Colonic mucosa (tissue), 4 donors: ENCODE measurements around the gene KRT85. TPM values are rescaled to one million over a fixed set of nuclear protein-coding genes. Genes with fewer than 3 reads are reported as not detected.

ENCODE experiments used
- DNase-seq: peaks from one replicate; pipeline ENCODE4 v3.0.0-alpha.2; 2020
- H3K27ac ChIP-seq: fragments of 200-600 bp; one replicate; pipeline ENCODE4 v1.8.0; 2021
- H3K27me3 ChIP-seq: fragments of 200-600 bp; one replicate; pipeline ENCODE4 v1.8.0; 2021
- H3K36me3 ChIP-seq: fragments of 200-600 bp; one replicate; pipeline ENCODE4 v1.8.0; 2021
- H3K4me1 ChIP-seq: fragments of 200-600 bp; one replicate; pipeline ENCODE4 v1.8.0; 2021; ENCODE audit warnings: mild to moderate bottlenecking
- H3K4me3 ChIP-seq: fragments of 200-600 bp; one replicate; pipeline ENCODE4 v1.8.0; 2021
- H3K9ac ChIP-seq, 2 donors: one replicate each; pipeline ENCODE4 v1.7.0; 2013; ENCODE audit warnings: control low read depth in 2 of 2, low read depth in 2 of 2, low read length in 2 of 2
- H3K9me3 ChIP-seq: fragments of 200-600 bp; one replicate; pipeline ENCODE4 v1.8.0; 2021
- intact Hi-C: fragments of 100-400 bp; cut with DNase I; formaldehyde crosslinking; loops from one replicate; pipeline ENCODE4 v1.14.1; 2022
- total RNA-seq, 2 donors: library from RNA; stranded (reverse); fragmentation: NEBNext Ultra II Directional in 1 of 2; extraction: Animal tissue kit (Norgen Biotek cat#: 25700) in 1 of 2; gene quantifications; one replicate each; pipeline ENCODE4 v1.2.1, GENCODE V29; 2021
- TF ChIP-seq, protein P1 (sequence below): fragments of 200-600 bp; IDR thresholded peaks from one replicate; pipeline ENCODE4 v1.8.0; 2022; ENCODE audit warnings: antibody characterized with exemption, mild to moderate bottlenecking
- donor health status: healthy.
- donor health status: DM: no; HTN: no; CAD: no.
- donor health status: DM: no; HTN: no; CAD: no.

Gene KRT85
- not detected for total RNA-seq

DNA sequence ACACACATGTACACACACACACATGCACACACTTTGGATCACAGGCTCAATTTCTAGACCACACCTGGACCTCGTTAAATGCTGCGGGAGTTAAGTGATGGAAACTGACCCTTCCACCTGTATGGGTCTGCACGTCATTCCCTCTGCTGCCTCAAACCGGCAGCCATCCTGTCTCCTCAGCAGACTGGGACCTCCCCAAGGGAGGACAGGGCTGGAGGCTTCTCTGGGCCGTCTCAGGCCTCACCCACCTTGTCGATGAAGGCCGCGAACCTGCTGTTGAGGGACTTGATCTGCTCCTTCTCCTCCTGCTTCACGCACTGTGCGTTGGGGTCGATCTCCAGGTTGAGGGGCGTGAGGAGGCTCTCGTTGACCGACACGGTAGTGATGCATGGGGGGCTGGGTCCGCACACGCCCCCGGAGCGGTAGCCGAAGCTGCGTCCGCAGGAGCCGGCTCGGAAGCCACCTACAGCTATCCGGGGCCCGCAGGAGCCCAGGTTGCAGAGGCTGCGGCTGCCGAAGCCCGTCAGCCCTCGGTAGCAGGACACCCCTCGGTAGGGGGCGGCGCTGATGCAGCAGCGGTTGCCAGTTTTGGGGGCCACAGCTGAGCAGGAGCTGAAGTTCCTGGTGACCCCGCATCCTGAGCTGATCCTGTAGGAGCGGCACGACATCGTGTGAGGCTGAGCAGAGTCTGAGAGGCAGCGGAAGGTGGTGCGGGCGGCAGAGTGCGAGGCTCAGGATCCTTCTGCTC lies at the start of gene KRT85:
Gene KRT85 (minus strand): TSS at position 744 of the 748 bp plus-strand sequence. CDS start 76 bp downstream, at position 668.
- TF ChIP-seq, protein P1, sequence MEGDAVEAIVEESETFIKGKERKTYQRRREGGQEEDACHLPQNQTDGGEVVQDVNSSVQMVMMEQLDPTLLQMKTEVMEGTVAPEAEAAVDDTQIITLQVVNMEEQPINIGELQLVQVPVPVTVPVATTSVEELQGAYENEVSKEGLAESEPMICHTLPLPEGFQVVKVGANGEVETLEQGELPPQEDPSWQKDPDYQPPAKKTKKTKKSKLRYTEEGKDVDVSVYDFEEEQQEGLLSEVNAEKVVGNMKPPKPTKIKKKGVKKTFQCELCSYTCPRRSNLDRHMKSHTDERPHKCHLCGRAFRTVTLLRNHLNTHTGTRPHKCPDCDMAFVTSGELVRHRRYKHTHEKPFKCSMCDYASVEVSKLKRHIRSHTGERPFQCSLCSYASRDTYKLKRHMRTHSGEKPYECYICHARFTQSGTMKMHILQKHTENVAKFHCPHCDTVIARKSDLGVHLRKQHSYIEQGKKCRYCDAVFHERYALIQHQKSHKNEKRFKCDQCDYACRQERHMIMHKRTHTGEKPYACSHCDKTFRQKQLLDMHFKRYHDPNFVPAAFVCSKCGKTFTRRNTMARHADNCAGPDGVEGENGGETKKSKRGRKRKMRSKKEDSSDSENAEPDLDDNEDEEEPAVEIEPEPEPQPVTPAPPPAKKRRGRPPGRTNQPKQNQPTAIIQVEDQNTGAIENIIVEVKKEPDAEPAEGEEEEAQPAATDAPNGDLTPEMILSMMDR = no peak
- intact Hi-C loops = no loop called here
- Histone ChIP-seq H3K27me3 (no peaks in the 10 kb centered on the region), H3K4me3 (no peak within 1 kb of the TSS), H3K36me3 (no peaks in the 10 kb centered on the region), H3K27ac (no peak within 1 kb of the TSS), H3K4me1 (no peaks in the 10 kb centered on the region), H3K9me3 (no peaks in the 10 kb centered on the region), H3K9ac (no peak within 1 kb of the TSS)
- DNase-seq = no peak

DNA sequence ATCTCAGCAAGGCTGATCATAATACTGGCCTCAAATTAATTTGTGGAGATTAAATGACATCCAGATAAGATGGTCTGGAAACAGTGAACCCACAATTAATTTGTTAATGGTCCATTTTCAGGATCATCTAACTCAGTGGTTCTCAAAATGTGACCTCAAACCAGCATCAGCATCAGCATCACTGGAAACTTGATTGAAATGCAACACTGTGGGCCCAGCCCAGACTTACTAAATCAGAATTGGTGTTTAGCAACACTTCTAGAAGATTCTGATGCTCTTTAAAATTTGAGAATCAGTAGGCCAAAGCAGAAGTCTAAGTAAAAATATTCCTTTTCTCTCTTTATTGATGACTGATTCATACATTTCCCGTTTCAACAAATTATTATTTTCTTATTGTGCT lies 49.5 kb upstream of the KRT85 start:
- Histone ChIP-seq H3K9me3 (no peaks in the 10 kb centered on the region), H3K27ac (no peak overlapping the region), H3K4me3 (no peak overlapping the region), H3K27me3 (no peaks in the 10 kb centered on the region), H3K36me3 (no peaks in the 10 kb centered on the region), H3K9ac (no peak overlapping the region), H3K4me1 (no peaks in the 10 kb centered on the region)
- TF ChIP-seq, protein P1 = no peak
- intact Hi-C loops = no loop called here
- DNase-seq = no peak

DNA sequence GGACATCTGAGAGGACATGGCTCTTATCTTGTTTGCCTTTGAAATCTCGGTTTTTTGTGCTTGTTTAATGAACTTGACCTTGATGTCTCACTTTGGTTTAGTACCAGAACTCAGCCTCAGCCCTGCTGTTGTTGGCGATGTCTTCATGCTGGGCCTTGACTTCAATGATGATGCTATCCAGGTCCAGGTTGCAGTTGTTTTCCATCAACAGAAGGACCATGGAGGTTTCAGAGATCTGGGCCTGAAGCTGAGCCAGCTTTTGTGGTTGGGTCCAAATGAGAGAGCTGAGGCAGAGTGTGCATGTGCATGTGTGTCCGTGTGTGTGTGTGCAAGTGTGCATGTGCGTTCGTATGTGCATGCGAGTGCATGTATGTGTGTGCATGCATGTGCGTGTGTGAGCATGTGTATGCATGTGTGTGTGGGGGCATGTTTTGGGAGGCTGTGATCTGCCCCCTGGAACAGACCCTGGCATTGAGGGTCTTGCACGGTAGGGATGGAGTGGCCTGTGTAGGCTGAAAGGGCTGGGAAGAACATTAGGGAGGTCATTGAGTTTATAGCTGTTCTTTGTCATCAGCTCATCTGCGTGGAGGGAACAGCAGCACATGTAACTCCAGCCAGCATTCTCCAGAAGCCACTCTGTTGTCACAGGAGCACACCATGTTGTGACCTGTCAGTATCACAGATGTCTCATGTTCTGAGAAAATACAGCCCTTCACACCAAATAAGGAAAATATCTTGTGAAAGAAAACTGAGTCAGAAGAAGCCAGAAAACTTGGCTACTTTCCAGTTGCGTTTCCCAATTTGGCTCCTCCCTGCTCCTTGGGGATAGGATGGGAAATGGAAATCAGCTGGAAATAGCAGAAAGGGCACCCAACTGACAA lies 48.8 kb upstream of the KRT85 start:
- no peaks in the 10 kb centered on the region for H3K27me3 ChIP-seq
- H3K27ac ChIP-seq = no peak overlapping the region
- H3K4me1 ChIP-seq = no peaks in the 10 kb centered on the region
- TF ChIP-seq, protein P1 = no peak
- no peaks in the 10 kb centered on the region for H3K9me3 ChIP-seq
- H3K9ac ChIP-seq = no peak overlapping the region
- intact Hi-C loops = no loop called here
- no peaks in the 10 kb centered on the region for H3K36me3 ChIP-seq
- H3K4me3 ChIP-seq = no peak overlapping the region
- peak; percentile 45 for DNase-seq

DNA sequence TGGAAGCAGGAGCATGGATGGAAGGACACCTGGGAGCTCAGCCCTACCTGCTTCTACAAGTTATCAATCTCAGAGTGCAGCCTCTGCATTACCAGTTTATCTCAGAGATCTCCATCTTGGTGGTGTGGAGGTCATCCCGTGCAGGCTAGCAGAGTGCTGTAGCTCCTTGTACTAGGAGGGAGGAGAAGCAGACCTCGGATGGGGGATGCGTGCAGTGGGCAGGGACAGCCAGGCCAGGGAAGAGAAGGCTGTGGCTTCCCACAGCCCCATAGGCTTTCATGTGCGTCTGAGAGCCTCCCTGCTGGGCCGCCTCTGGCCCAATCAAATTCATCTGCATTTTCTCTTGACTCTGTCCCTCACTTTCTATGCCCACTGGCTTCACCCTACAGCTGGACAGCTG lies 47.7 kb upstream of the KRT85 start:
- intact Hi-C loops = no loop called here
- Histone ChIP-seq H3K27me3 (no peaks in the 10 kb centered on the region), H3K9me3 (no peaks in the 10 kb centered on the region), H3K4me3 (no peak overlapping the region), H3K9ac (no peak overlapping the region), H3K27ac (no peak overlapping the region), H3K4me1 (no peaks in the 10 kb centered on the region), H3K36me3 (no peaks in the 10 kb centered on the region)
- no peak for DNase-seq
- TF ChIP-seq, protein P1 = no peak

DNA sequence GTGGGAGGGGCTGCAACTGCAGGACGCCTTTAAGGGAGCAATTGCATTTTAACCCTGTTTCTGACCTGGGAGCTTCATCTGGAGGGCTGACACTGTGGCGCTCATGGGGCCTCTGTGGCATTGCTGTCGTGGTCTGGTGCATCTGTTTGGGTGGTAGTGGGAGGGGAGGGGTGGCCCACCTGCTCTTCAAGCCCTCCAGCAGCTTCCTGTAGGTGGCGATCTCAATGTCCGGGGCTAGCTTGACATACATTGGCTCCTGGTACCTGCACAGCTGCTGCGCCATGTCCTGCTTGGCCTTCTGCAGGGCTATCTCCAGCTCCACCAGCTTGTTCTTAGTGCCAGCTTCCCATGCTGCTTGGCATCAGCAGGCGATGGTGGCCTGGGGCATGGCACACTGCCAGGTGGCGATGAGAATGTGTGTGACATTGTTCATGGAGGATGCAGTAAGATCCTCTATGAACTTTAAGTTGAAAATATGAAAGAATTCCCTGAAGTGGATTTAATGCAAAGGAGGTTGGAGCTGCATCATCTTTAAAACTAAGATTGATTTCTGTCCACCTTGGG lies 46.6 kb upstream of the KRT85 start:
- H3K27ac ChIP-seq = no peak overlapping the region

More for the DNA sequence above, 46.6 kb upstream of the KRT85 start:
- Histone ChIP-seq H3K4me1 (no peaks in the 10 kb centered on the region), H3K4me3 (no peak overlapping the region), H3K9ac (no peak overlapping the region), H3K9me3 (no peaks in the 10 kb centered on the region), H3K27me3 (no peaks in the 10 kb centered on the region), H3K36me3 (no peaks in the 10 kb centered on the region)
- TF ChIP-seq, protein P1 = no peak
- intact Hi-C loops = no loop called here
- no peak for DNase-seq
